HepG2 (cell line): ENCODE data around the gene SRSF12. TPM values are rescaled to one million over a fixed set of nuclear protein-coding genes. Genes with fewer than 3 reads are reported as not detected.

Experiments
- BRF2 ChIP-seq: sonication (generic); formaldehyde crosslinking; IDR thresholded peaks from 2 replicates; pipeline ENCODE4 v1.8.1; 2022; ENCODE audit warnings: mild to moderate bottlenecking, missing genetic modification reagents
- CCAR2 ChIP-seq: fragments of 200-400 bp; formaldehyde crosslinking; optimal IDR thresholded peaks from 2 replicates; pipeline ENCODE3; 2018; ENCODE audit warnings: low read depth, mild to moderate bottlenecking, low read length, moderate library complexity
- FUBP1 ChIP-seq: sonication (generic); formaldehyde crosslinking; IDR thresholded peaks from 2 replicates; pipeline ENCODE4 v1.5.1; 2020; ENCODE audit warnings: missing genetic modification reagents, mild to moderate bottlenecking, borderline replicate concordance
- HES4 ChIP-seq: sonication (generic); formaldehyde crosslinking; IDR thresholded peaks from 2 replicates; pipeline ENCODE4 v1.9.0; 2021; ENCODE audit warnings: mild to moderate bottlenecking, missing genetic modification reagents, borderline replicate concordance
- HMGXB4 ChIP-seq, 2 experiments: sonication (generic) in 1 of 2; formaldehyde crosslinking in 1 of 2; IDR thresholded peaks; 2 replicates each; pipeline versions ENCODE4 v1.4.0 to v1.6.1; 2018 to 2020; ENCODE audit warnings: missing genetic modification reagents in 2 of 2, borderline replicate concordance in 1 of 2, low read depth in 1 of 2, mild to moderate bottlenecking in 1 of 2, missing biosample characterization in 1 of 2
- MAFK ChIP-seq, 2 experiments: IDR thresholded peaks in 1 of 2; conservative IDR thresholded peaks in 1 of 2; 2 replicates each; pipeline ENCODE4 v1.6.1; 2011; ENCODE audit warnings: improper control_type of control experiment in 2 of 2, low read length in 2 of 2
- NONO ChIP-seq, 2 experiments: fragments of 450-650 bp in 1 of 2; sonication (generic) in 1 of 2; formaldehyde crosslinking in 1 of 2; IDR thresholded peaks in 1 of 2; conservative IDR thresholded peaks in 1 of 2; 2 replicates each; pipeline versions ENCODE4 v1.6.1 to v1.8.0; 2017 to 2022; ENCODE audit warnings: mild to moderate bottlenecking in 1 of 2, missing genetic modification reagents in 1 of 2, moderate library complexity in 1 of 2
- SP2 ChIP-seq: sonication (generic); formaldehyde crosslinking; IDR thresholded peaks from 2 replicates; pipeline ENCODE4 v1.5.1; 2020; ENCODE audit warnings: mild to moderate bottlenecking, missing genetic modification reagents
- TBL1XR1 ChIP-seq: fragments of 150-350 bp; IDR thresholded peaks from 2 replicates; pipeline ENCODE4 v1.6.1; 2014; ENCODE audit warnings: borderline replicate concordance, low read length; ENCODE audit not compliant: partially characterized antibody
- ZFP82 ChIP-seq: sonication (generic); formaldehyde crosslinking; IDR thresholded peaks from 2 replicates; pipeline ENCODE4 v1.5.1; 2020; ENCODE audit warnings: mild to moderate bottlenecking, missing genetic modification reagents, borderline replicate concordance
- ZNF20 ChIP-seq: sonication (generic); formaldehyde crosslinking; IDR thresholded peaks from 2 replicates; pipeline ENCODE4 v1.4.0; 2020; ENCODE audit warnings: mild to moderate bottlenecking, moderate library complexity, missing genetic modification reagents
- ZNF280B ChIP-seq: sonication (generic); formaldehyde crosslinking; IDR thresholded peaks from 2 replicates; pipeline ENCODE4 v1.5.0; 2020; ENCODE audit warnings: missing genetic modification reagents, mild to moderate bottlenecking, borderline replicate concordance
- polyA plus RNA-seq, 8 experiments: library from polyadenylated mRNA; depleted of rRNA in 3 of 8; stranded (reverse) in 7 of 8; unstranded in 1 of 8; fragments of >200 nt; fragmentation: Illumina TruSeq in 4 of 8; extraction: Trizol in 4 of 8; gene quantifications; 2 replicates each; pipeline versions ENCODE4 v1.2.1 to v1.2.3, GENCODE V29; 2011 to 2016; ENCODE audit warnings: low read depth in 4 of 8, missing spikeins in 1 of 8, mixed read lengths in 1 of 8; ENCODE audit not compliant: insufficient read depth in 1 of 8
- total RNA-seq, 5 experiments: library from RNA; depleted of rRNA; stranded (reverse); fragments of >200 nt; fragmentation: Illumina TruSeq; extraction: Trizol; gene quantifications; 2 replicates each; pipeline ENCODE4 v1.2.3, GENCODE V29; 2016; ENCODE audit warnings: low read depth in 1 of 5
- TF ChIP-seq, protein P1 (sequence below): sonication (generic); formaldehyde crosslinking; conservative IDR thresholded peaks from 2 replicates; pipeline ENCODE4 v1.4.0; 2020; ENCODE audit warnings: missing genetic modification reagents
- TF ChIP-seq, protein P2 (sequence below): sonication (generic); formaldehyde crosslinking; IDR thresholded peaks from 2 replicates; pipeline ENCODE4 v1.4.0; 2020; ENCODE audit warnings: missing genetic modification reagents, mild to moderate bottlenecking, borderline replicate concordance

SRSF12 gene
- total and polyA plus RNA-seq, 2 of the 13 experiments (the other 11 are each of a cell fraction or from before 2014, with no cell fraction given), result 1.7 to 1.9 TPM

- TF ChIP-seq, protein P1, sequence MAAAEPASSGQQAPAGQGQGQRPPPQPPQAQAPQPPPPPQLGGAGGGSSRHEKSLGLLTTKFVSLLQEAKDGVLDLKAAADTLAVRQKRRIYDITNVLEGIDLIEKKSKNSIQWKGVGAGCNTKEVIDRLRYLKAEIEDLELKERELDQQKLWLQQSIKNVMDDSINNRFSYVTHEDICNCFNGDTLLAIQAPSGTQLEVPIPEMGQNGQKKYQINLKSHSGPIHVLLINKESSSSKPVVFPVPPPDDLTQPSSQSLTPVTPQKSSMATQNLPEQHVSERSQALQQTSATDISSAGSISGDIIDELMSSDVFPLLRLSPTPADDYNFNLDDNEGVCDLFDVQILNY (CRISPR knock-in tag), result peak; percentile 77; the same call in 1 of the 2 replicates
- TF ChIP-seq FUBP1 (CRISPR knock-in tag), result peak; percentile 60; the same call in 1 of the 2 replicates
- TF ChIP-seq TBL1XR1, result no peak
- TF ChIP-seq, protein P2, sequence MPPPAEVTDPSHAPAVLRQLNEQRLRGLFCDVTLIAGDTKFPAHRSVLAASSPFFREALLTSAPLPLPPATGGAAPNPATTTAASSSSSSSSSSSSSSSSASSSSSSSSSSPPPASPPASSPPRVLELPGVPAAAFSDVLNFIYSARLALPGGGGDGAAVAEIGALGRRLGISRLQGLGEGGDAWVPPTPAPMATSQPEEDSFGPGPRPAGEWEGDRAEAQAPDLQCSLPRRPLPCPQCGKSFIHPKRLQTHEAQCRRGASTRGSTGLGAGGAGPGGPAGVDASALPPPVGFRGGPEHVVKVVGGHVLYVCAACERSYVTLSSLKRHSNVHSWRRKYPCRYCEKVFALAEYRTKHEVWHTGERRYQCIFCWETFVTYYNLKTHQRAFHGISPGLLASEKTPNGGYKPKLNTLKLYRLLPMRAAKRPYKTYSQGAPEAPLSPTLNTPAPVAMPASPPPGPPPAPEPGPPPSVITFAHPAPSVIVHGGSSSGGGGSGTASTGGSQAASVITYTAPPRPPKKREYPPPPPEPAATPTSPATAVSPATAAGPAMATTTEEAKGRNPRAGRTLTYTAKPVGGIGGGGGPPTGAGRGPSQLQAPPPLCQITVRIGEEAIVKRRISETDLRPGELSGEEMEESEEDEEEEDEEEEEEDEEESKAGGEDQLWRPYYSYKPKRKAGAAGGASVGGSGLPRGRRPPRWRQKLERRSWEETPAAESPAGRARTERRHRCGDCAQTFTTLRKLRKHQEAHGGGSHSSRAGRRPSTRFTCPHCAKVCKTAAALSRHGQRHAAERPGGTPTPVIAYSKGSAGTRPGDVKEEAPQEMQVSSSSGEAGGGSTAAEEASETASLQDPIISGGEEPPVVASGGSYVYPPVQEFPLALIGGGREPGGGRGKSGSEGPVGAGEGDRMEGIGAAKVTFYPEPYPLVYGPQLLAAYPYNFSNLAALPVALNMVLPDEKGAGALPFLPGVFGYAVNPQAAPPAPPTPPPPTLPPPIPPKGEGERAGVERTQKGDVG (CRISPR knock-in tag), result 0 out of 2 replicates have a peak, but pooled peaks have one; percentile 68
- TF ChIP-seq NONO (IDR thresholded peaks at IDR 0.05), result no peak
- peak; percentile 97 for TF ChIP-seq NONO (CRISPR knock-in tag; conservative IDR thresholded peaks at IDR 0.05)
- TF ChIP-seq ZNF20, result no peak
- TF ChIP-seq MAFK (conservative IDR thresholded peaks at IDR 0.05 in 1 of 2, IDR thresholded peaks at IDR 0.05 in 1 of 2; ENCODE audit: low read length in 2 of 2), result no peak
- peak; percentile 40 to 69; a peak in 3 of 4 replicates for TF ChIP-seq HMGXB4 (CRISPR knock-in tag; IDR thresholded peaks at IDR 0.05; ENCODE audit: borderline replicate concordance in 1 of 2, low read depth in 1 of 2)
- TF ChIP-seq CCAR2, result no peak
- peak; percentile 50; the same call in 1 of the 2 replicates for TF ChIP-seq ZFP82 (CRISPR knock-in tag)
- peak; percentile 60; the same call in 1 of the 2 replicates for TF ChIP-seq SP2 (CRISPR knock-in tag)
- TF ChIP-seq HES4 (CRISPR knock-in tag), result 0 out of 2 replicates have a peak, but pooled peaks have one; percentile 55
- peak; percentile 23; the same call in 1 of the 2 replicates for TF ChIP-seq BRF2 (CRISPR knock-in tag)
- 0 out of 2 replicates have a peak, but pooled peaks have one; percentile 33 for TF ChIP-seq ZNF280B
These were observed 36.2 kb downstream of the SRSF12 start (continued) for GRCh38 chr6:89081423-89082322.
